ENCODE data around the gene LPGAT1. TPM values are rescaled to one million over a fixed set of nuclear protein-coding genes. Genes with fewer than 3 reads are reported as not detected.

LPGAT1 gene
- polyA plus RNA-seq, 2 of the 4 experiments (the other 2 are of a cell fraction): 32.3 to 48.0 TPM

DNA sequence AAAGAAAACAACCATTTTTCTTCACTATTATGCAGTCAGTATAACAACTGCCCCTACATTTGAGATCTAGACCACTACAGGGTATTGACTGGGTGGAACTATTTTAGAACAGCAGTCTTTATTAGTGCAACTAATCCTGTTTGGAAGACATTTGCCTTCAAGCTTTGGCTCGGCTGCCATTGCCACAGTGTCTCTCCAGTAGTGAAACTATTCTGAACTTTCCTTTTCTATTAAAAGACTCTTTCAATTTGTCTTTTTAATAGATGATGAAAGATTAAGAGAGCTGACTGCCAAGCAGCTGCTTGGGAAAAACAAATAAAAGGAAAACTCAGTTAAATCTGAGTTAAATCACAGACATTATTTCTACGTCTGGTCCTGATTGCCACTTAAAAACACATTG lies 49.3 kb downstream of the LPGAT1 start:
- H3K27ac ChIP-seq: no peak overlapping the region
- ChIA-PET CTCF (interaction anchor here (1.3 to 1.9 kb wide), 2 partner anchors 83 to 163 kb away, joined by 3 to 11 read pairs; no protein-coding TSS in a partner anchor), POLR2A (no interaction called here)
- no peak for TF ChIP-seq EP300 (IDR thresholded peaks at IDR 0.05)
- no peak for TF ChIP-seq CBX2 (IDR thresholded peaks at IDR 0.05; ENCODE audit: borderline replicate concordance, low read depth)
- no peak for TF ChIP-seq POLR2A (IDR thresholded peaks at IDR 0.05; ENCODE audit: low read length)
- TF ChIP-seq JUN (IDR thresholded peaks at IDR 0.05): no peak
- TF ChIP-seq USF2 (IDR thresholded peaks at IDR 0.05): no peak
- TF ChIP-seq CHD4 (IDR thresholded peaks at IDR 0.05; ENCODE audit: borderline replicate concordance): no peak
- TF ChIP-seq ZSCAN20 (CRISPR knock-in tag; IDR thresholded peaks at IDR 0.05): no peak
- TF ChIP-seq, protein P1, sequence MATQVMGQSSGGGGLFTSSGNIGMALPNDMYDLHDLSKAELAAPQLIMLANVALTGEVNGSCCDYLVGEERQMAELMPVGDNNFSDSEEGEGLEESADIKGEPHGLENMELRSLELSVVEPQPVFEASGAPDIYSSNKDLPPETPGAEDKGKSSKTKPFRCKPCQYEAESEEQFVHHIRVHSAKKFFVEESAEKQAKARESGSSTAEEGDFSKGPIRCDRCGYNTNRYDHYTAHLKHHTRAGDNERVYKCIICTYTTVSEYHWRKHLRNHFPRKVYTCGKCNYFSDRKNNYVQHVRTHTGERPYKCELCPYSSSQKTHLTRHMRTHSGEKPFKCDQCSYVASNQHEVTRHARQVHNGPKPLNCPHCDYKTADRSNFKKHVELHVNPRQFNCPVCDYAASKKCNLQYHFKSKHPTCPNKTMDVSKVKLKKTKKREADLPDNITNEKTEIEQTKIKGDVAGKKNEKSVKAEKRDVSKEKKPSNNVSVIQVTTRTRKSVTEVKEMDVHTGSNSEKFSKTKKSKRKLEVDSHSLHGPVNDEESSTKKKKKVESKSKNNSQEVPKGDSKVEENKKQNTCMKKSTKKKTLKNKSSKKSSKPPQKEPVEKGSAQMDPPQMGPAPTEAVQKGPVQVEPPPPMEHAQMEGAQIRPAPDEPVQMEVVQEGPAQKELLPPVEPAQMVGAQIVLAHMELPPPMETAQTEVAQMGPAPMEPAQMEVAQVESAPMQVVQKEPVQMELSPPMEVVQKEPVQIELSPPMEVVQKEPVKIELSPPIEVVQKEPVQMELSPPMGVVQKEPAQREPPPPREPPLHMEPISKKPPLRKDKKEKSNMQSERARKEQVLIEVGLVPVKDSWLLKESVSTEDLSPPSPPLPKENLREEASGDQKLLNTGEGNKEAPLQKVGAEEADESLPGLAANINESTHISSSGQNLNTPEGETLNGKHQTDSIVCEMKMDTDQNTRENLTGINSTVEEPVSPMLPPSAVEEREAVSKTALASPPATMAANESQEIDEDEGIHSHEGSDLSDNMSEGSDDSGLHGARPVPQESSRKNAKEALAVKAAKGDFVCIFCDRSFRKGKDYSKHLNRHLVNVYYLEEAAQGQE (IDR thresholded peaks at IDR 0.05): no peak
- TF ChIP-seq FOSB (CRISPR knock-in tag; IDR thresholded peaks at IDR 0.05): no peak
- no peak for TF ChIP-seq BHLHE40 (IDR thresholded peaks at IDR 0.05; ENCODE audit: low read depth, low read length)
- no peak for TF ChIP-seq SMC3 (IDR thresholded peaks at IDR 0.05)
- 91% methylated on average over 2 of the region's 2 CpGs for WGBS (ENCODE audit: missing lambda C conversion rate)
- ATAC-seq: no peak
- no peak overlapping the region for H3K4me2 ChIP-seq
- H3K4me3 ChIP-seq: no peak overlapping the region
- no peak for DNase-seq (ENCODE audit: low read depth in 1 of 2, low spot score in 1 of 2)
- peaks cover 15% of the 10 kb centered on the region for H3K4me1 ChIP-seq
- no peak for FAIRE-seq
- no peaks in the 10 kb centered on the region for H3K9me3 ChIP-seq

DNA sequence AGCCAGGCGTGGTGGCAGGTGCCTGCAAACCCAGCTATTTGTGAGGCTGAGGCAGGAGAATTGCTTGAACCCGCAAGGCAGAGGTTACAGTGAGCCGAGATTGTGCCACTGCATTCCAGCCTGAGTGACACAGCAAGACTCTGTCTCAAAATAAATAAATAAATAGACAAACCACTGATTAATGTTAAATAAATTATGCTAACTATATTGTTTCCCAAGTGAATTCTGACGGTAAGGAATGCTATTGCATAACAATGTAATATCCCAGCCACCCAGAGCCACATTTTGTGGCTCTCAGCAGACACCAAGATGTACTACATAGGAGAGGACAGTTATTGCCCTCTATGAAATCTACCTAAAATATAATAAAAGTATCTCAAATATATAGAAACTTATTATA lies 55.4 kb downstream of the LPGAT1 start:
- Histone ChIP-seq H3K4me3 (no peak overlapping the region), H3K4me2 (no peak overlapping the region), H3K4me1 (peaks cover 5% of the 10 kb centered on the region; the same call in 1 of the 3 replicates), H3K27ac (no peak overlapping the region), H3K9me3 (no peaks in the 10 kb centered on the region)
- ChIA-PET CTCF (interaction anchor here (0.7 to 1.7 kb wide), 2 partner anchors 67 to 77 kb away, joined by 3 to 4 read pairs; no protein-coding TSS in a partner anchor), POLR2A (no interaction called here)
- no peak for DNase-seq (ENCODE audit: low read depth in 1 of 2, low spot score in 1 of 2)
- no peak for ATAC-seq
- no peak for FAIRE-seq
- TF ChIP-seq CEBPB (IDR thresholded peaks at IDR 0.05): peak in 1 of 2 experiments; percentile 42; a peak in 1 of 4 replicates
- no peak for TF ChIP-seq ESRRA (IDR thresholded peaks at IDR 0.05; ENCODE audit: borderline replicate concordance, low read length)
- 66% methylated on average over 4 of the region's 4 CpGs for WGBS (ENCODE audit: missing lambda C conversion rate)

GRCh38 chr1:211764701-211765100 lies 65.9 kb downstream of the LPGAT1 start:
- no peak for TF ChIP-seq ESRRA (IDR thresholded peaks at IDR 0.05; ENCODE audit: borderline replicate concordance, low read length)
- no peak for TF ChIP-seq MYC (IDR thresholded peaks at IDR 0.05; ENCODE audit: borderline replicate concordance, low read length)
- no peak for TF ChIP-seq EP300 (IDR thresholded peaks at IDR 0.05)
- no peak for TF ChIP-seq HEYL (CRISPR knock-in tag; IDR thresholded peaks at IDR 0.05)
- TF ChIP-seq EHF (CRISPR knock-in tag; IDR thresholded peaks at IDR 0.05): no peak
- TF ChIP-seq POLR2AphosphoS2 (conservative IDR thresholded peaks at IDR 0.05; ENCODE audit: low read length): no peak
- no peak for TF ChIP-seq CHD2 (IDR thresholded peaks at IDR 0.05; ENCODE audit: low read length, partially characterized antibody)
- TF ChIP-seq MAZ (IDR thresholded peaks at IDR 0.05; ENCODE audit: borderline replicate concordance, low read depth, low read length): no peak
- no peak for TF ChIP-seq POLR2A (IDR thresholded peaks at IDR 0.05; ENCODE audit: low read length)
- TF ChIP-seq FOSL2 (IDR thresholded peaks at IDR 0.05): no peak
- TF ChIP-seq FOSL2 (CRISPR knock-in tag; IDR thresholded peaks at IDR 0.05): no peak
- DNase-seq (ENCODE audit: low read depth in 1 of 2, low spot score in 1 of 2): no peak
- Histone ChIP-seq H3K9me3 (no peaks in the 10 kb centered on the region), H3K4me3 (no peak overlapping the region), H3K4me2 (no peak overlapping the region), H3K27ac (no peak overlapping the region), H3K4me1 (no peaks in the 10 kb centered on the region)
- WGBS (ENCODE audit: missing lambda C conversion rate): 96% methylated on average over 1 of the region's 1 CpG
- no peak for ATAC-seq
- ChIA-PET POLR2A (no interaction called here), CTCF (no interaction called here)
- no peak for FAIRE-seq
